Right atrium auricular region (tissue), 2 donors: ENCODE measurements around the gene CDC42BPA. TPM values are rescaled to one million over a fixed set of nuclear protein-coding genes. Genes with fewer than 3 reads are reported as not detected.

Experiments used
- DNase-seq: peaks from one replicate; pipeline ENCODE4 v3.0.0-alpha.2; 2019; ENCODE audit warnings: low spot score
- H3K27ac ChIP-seq, 2 donors: fragments of 200-600 bp; sonication (generic); 1 replicate in 1 of 2; 2 replicates in 1 of 2; pipeline ENCODE4 v1.5.1; 2016 to 2019
- H3K27me3 ChIP-seq, 2 donors: fragments of 200-600 bp; sonication (generic); one replicate each; pipeline versions ENCODE4 v1.5.1 to v1.6.0; 2017 to 2019
- H3K36me3 ChIP-seq: fragments of 200-600 bp; sonication (generic); one replicate; pipeline ENCODE4 v1.5.1; 2016
- H3K4me1 ChIP-seq, 2 donors: fragments of 200-600 bp; sonication (generic); one replicate each; pipeline versions ENCODE4 v1.5.1 to v1.6.0; 2017 to 2019
- H3K4me3 ChIP-seq, 2 donors: fragments of 200-600 bp; sonication (generic); 1 replicate in 1 of 2; 2 replicates in 1 of 2; pipeline ENCODE4 v1.5.1; 2017 to 2019; ENCODE audit warnings: mild to moderate bottlenecking in 1 of 2, moderate library complexity in 1 of 2
- H3K9me3 ChIP-seq, 2 donors: fragments of 200-600 bp; sonication (generic); one replicate each; pipeline ENCODE4 v1.5.1; 2019
- CTCF ChIP-seq, 2 donors: fragments of 200-600 bp; sonication (generic); IDR thresholded peaks; one replicate each; pipeline ENCODE4 v1.5.1; 2019; ENCODE audit warnings: antibody characterized with exemption in 2 of 2
- total RNA-seq, 2 donors: library from RNA; depleted of rRNA; stranded (reverse); fragments of >200 nt; gene quantifications; one replicate each; pipeline ENCODE4 v1.1.0, GENCODE V29; 2016

Gene CDC42BPA
- total RNA-seq, 2 donors from 2014 or later, result 26.0 to 32.0 TPM

GRCh38 chr1:227308367-227309336, 9.6 kb downstream of the CDC42BPA start:
- Histone ChIP-seq H3K9me3 (no peaks in the 10 kb centered on the region), H3K27me3 (no peaks in the 10 kb centered on the region), H3K27ac (no peak overlapping the region), H3K4me3 (no peak overlapping the region), H3K4me1 (peaks cover 0 to 51% of the 10 kb centered on the region in 2 donors), H3K36me3 (no peaks in the 10 kb centered on the region)
- DNase-seq, result no peak
- TF ChIP-seq CTCF (IDR thresholded peaks at IDR 0.05), result no peak

GRCh38 chr1:227306689-227307088, 11.6 kb downstream of the CDC42BPA start:
- TF ChIP-seq CTCF (IDR thresholded peaks at IDR 0.05), result no peak
- no peak overlapping the region for H3K4me3 ChIP-seq
- no peaks in the 10 kb centered on the region for H3K9me3 ChIP-seq
- no peaks in the 10 kb centered on the region for H3K27me3 ChIP-seq
- no peak overlapping the region for H3K27ac ChIP-seq
- H3K4me1 ChIP-seq, result peaks cover 0 to 34% of the 10 kb centered on the region in 2 donors
- H3K36me3 ChIP-seq, result no peaks in the 10 kb centered on the region
- DNase-seq, result no peak

DNA sequence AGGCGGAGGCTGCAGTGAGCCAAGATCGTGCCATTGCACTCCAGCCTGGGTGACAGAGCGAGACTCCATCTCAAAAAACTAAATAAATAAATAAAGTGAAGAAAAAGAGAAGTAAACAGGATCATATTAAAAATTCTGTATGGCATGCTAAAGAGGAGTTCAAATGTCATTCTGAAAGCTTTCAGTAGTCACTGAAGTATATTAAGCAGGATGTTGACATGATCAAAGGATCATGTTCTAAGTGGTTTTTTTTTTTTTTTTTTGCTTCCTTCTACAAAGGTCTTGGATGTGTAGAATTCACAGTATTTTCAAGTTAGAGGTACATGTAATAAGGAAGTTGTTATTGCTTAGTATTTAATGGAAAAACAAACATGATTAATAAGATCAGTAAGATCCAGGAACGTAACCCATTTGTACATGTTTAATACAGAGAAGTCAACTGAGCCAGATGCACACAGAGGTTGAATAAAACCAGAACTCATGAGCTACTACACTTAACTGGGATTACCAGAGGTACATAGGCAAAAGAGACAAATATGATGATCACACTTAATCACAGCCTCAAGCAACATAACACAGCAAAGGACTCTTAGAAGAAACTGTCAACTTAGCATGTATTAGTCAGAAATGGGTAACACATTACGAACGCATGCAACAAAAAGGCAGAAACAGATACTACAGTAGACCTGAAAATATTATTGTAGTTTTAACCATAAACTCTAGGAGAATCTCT, 12.2 kb downstream of the CDC42BPA start:
- Histone ChIP-seq H3K4me1 (peaks cover 0 to 34% of the 10 kb centered on the region in 2 donors), H3K27ac (no peak overlapping the region), H3K9me3 (no peaks in the 10 kb centered on the region), H3K36me3 (no peaks in the 10 kb centered on the region), H3K27me3 (no peaks in the 10 kb centered on the region), H3K4me3 (no peak overlapping the region)
- no peak for TF ChIP-seq CTCF (IDR thresholded peaks at IDR 0.05)
- no peak for DNase-seq

- peaks cover 0 to 26% of the 10 kb centered on the region in 2 donors for H3K4me1 ChIP-seq
- H3K27me3 ChIP-seq, result no peaks in the 10 kb centered on the region
- TF ChIP-seq CTCF (IDR thresholded peaks at IDR 0.05), result no peak
- DNase-seq, result no peak
- H3K4me3 ChIP-seq, result no peak overlapping the region
- no peak overlapping the region for H3K27ac ChIP-seq
- no peaks in the 10 kb centered on the region for H3K36me3 ChIP-seq
- H3K9me3 ChIP-seq, result no peaks in the 10 kb centered on the region
Measured at GRCh38 chr1:227304665-227305064, 13.6 kb downstream of the CDC42BPA start.

GRCh38 chr1:227303662-227304061, 14.6 kb downstream of the CDC42BPA start:
- H3K4me3 ChIP-seq, result no peak overlapping the region
- no peak for DNase-seq
- H3K36me3 ChIP-seq, result no peaks in the 10 kb centered on the region
- H3K27ac ChIP-seq, result no peak overlapping the region
- no peaks in the 10 kb centered on the region for H3K9me3 ChIP-seq
- TF ChIP-seq CTCF (IDR thresholded peaks at IDR 0.05), result no peak
- no peaks in the 10 kb centered on the region for H3K27me3 ChIP-seq
- H3K4me1 ChIP-seq, result peaks cover 0 to 26% of the 10 kb centered on the region in 2 donors
